Liver (tissue), 9 donors: ENCODE data around the gene HTR1E. TPM values are rescaled to one million over a fixed set of nuclear protein-coding genes. Genes with fewer than 3 reads are reported as not detected.

Source experiments
- DNase-seq: peaks from one replicate; pipeline ENCODE4 v3.0.0-alpha.2; 2017; ENCODE audit warnings: low spot score
- H3K27ac ChIP-seq, 2 donors: one replicate each; pipeline ENCODE4 v1.7.0; 2013; ENCODE audit warnings: inconsistent platforms in 2 of 2, low read length in 2 of 2, control low read depth in 1 of 2, low read depth in 1 of 2, mild to moderate bottlenecking in 1 of 2
- H3K27me3 ChIP-seq, 4 donors: one replicate each; pipeline versions ENCODE4 v1.6.1 to v1.7.0; 2013; ENCODE audit warnings: low read length in 3 of 4, inconsistent platforms in 1 of 4, mild to moderate bottlenecking in 1 of 4, moderate library complexity in 1 of 4; ENCODE audit not compliant: control insufficient read depth in 4 of 4, insufficient read depth in 4 of 4
- H3K36me3 ChIP-seq, 4 donors: one replicate each; pipeline versions ENCODE4 v1.6.1 to v1.7.0; 2013; ENCODE audit warnings: low read length in 3 of 4, mild to moderate bottlenecking in 3 of 4, low read depth in 1 of 4, moderate library complexity in 1 of 4; ENCODE audit not compliant: control insufficient read depth in 4 of 4, insufficient read depth in 3 of 4
- H3K4me1 ChIP-seq, 4 donors: one replicate each; pipeline versions ENCODE4 v1.6.1 to v1.7.0; 2013; ENCODE audit warnings: low read length in 3 of 4, mild to moderate bottlenecking in 3 of 4, moderate library complexity in 1 of 4; ENCODE audit not compliant: control insufficient read depth in 4 of 4, insufficient read depth in 4 of 4
- H3K4me3 ChIP-seq, 3 donors: one replicate each; pipeline versions ENCODE4 v1.6.1 to v1.7.0; 2013; ENCODE audit warnings: low read length in 3 of 3, control low read depth in 1 of 3, low read depth in 1 of 3, mild to moderate bottlenecking in 1 of 3
- H3K9ac ChIP-seq, 2 donors: one replicate each; pipeline ENCODE4 v1.7.0; 2013; ENCODE audit warnings: low read length in 2 of 2, mild to moderate bottlenecking in 2 of 2, moderate library complexity in 2 of 2, control low read depth in 1 of 2, low read depth in 1 of 2
- H3K9me3 ChIP-seq, 4 donors: one replicate each; pipeline versions ENCODE4 v1.6.1 to v1.7.0; 2013; ENCODE audit warnings: low read length in 3 of 4; ENCODE audit not compliant: control insufficient read depth in 4 of 4
- ATF3 ChIP-seq: IDR thresholded peaks from 2 replicates; pipeline ENCODE4 v1.6.1; 2016; ENCODE audit warnings: antibody characterized with exemption
- CTCF ChIP-seq: fragments of 150-350 bp; IDR thresholded peaks from 2 replicates; pipeline ENCODE4 v1.5.1; 2017; ENCODE audit warnings: improper control_type of control experiment, low read depth, low read length; ENCODE audit not compliant: missing input control
- EGR1 ChIP-seq, 2 donors: IDR thresholded peaks; 2 replicates each; pipeline ENCODE4 v1.6.1; 2016 to 2018; ENCODE audit warnings: antibody characterized with exemption in 2 of 2, low read depth in 2 of 2
- FOXA1 ChIP-seq: IDR thresholded peaks from 2 replicates; pipeline ENCODE4 v1.6.1; 2016; ENCODE audit warnings: antibody characterized with exemption
- FOXA2 ChIP-seq: IDR thresholded peaks from 2 replicates; pipeline ENCODE4 v1.6.1; 2016; ENCODE audit warnings: antibody characterized with exemption
- HNF4A ChIP-seq, 2 donors: conservative IDR thresholded peaks; 2 replicates each; pipeline ENCODE4 v1.6.1; 2016; ENCODE audit warnings: antibody characterized with exemption in 2 of 2, mild to moderate bottlenecking in 2 of 2
- HNF4G ChIP-seq: IDR thresholded peaks from 2 replicates; pipeline ENCODE4 v1.6.1; 2016; ENCODE audit warnings: antibody characterized with exemption
- JUND ChIP-seq, 2 donors: IDR thresholded peaks; 2 replicates each; pipeline ENCODE4 v1.6.1; 2016; ENCODE audit warnings: antibody characterized with exemption in 2 of 2
- NR2F2 ChIP-seq: IDR thresholded peaks from 2 replicates; pipeline ENCODE4 v1.6.1; 2016; ENCODE audit warnings: antibody characterized with exemption
- RAD21 ChIP-seq, 2 donors: IDR thresholded peaks; 2 replicates each; pipeline ENCODE4 v1.6.1; 2016; ENCODE audit warnings: antibody characterized with exemption in 2 of 2, mild to moderate bottlenecking in 2 of 2
- RXRA ChIP-seq, 2 donors: IDR thresholded peaks; 2 replicates each; pipeline ENCODE4 v1.6.1; 2017 to 2018; ENCODE audit warnings: antibody characterized with exemption in 2 of 2, mild to moderate bottlenecking in 1 of 2
- SP1 ChIP-seq: IDR thresholded peaks from 2 replicates; pipeline ENCODE4 v1.6.1; 2018; ENCODE audit warnings: antibody characterized with exemption, mild to moderate bottlenecking
- TAF1 ChIP-seq: conservative IDR thresholded peaks from 2 replicates; pipeline ENCODE4 v1.6.1; 2016; ENCODE audit warnings: antibody characterized with exemption, mild to moderate bottlenecking
- YY1 ChIP-seq: IDR thresholded peaks from 2 replicates; pipeline ENCODE4 v1.6.1; 2016; ENCODE audit warnings: antibody characterized with exemption, mild to moderate bottlenecking
- ZBTB33 ChIP-seq: IDR thresholded peaks from 2 replicates; pipeline ENCODE4 v1.6.1; 2016; ENCODE audit warnings: antibody characterized with exemption
- WGBS: extraction: QIAGEN DNeasy Blood & Tissue Kit; methylation state at CpG from one replicate; pipeline ENCODE4 v1.1.7; 2013; 5-methylcytosine and 5-hydroxymethylcytosine counted together
- polyA plus RNA-seq, 2 donors: library from polyadenylated mRNA; stranded (reverse) in 1 of 2; unstranded in 1 of 2; fragments of 200-250 nt in 1 of 2; fragments of >200 nt in 1 of 2; fragmentation: Nextera tagmentation in 1 of 2; extraction: Ambion mirVana in 1 of 2; gene quantifications; one replicate each; pipeline versions ENCODE4 v1.2.1 to v1.2.3, GENCODE V29; 2013 to 2015
- total RNA-seq, 2 donors: library from RNA; depleted of rRNA; stranded (reverse); fragments of >200 nt; gene quantifications; one replicate each; pipeline ENCODE4 v1.2.3, GENCODE V29; 2014
- TF ChIP-seq, protein P1 (sequence below): IDR thresholded peaks from 2 replicates; pipeline ENCODE4 v1.6.1; 2016; ENCODE audit warnings: antibody characterized with exemption
- TF ChIP-seq, protein P2 (sequence below): IDR thresholded peaks from 2 replicates; pipeline ENCODE4 v1.6.1; 2016; ENCODE audit warnings: antibody characterized with exemption, mild to moderate bottlenecking
- donor health status: healthy.
- donor health status: healthy.
- donor health status: healthy.
- donor health status: healthy.
- donor health status: healthy.

HTR1E gene
- total and polyA plus RNA-seq, 4 donors = not detected

DNA sequence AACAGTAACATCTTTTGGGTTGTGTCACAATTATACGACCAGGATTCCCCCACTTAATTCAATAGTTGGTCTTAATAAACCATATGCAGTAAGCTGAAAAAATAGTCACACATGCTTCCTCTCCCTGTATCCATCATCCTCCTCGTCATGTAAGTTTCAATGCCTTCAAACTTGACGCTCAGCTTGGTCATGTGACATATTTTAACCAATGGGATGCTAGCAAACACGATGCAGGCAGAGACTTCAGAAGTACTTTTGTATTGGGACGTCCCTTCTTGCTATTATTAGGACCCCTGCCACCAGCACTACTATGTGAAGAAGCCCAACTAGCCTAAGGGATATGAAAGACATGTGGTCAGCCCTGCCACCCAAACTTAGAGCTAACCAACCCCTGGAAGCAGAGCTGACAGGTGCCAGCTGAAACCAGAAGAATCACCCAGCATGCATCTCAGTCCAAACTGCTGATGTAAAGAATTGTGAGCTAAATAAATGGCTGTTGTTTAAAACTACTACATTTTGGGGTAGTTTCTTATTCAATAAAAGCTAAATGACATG is 108.3 kb downstream of the HTR1E start:
- H3K9me3 ChIP-seq = no peaks in the 10 kb centered on the region
- no peaks in the 10 kb centered on the region for H3K4me1 ChIP-seq
- no peak for DNase-seq
- H3K36me3 ChIP-seq = no peaks in the 10 kb centered on the region
- H3K27me3 ChIP-seq = peaks cover 0 to 3% (median under 1%) of the 10 kb centered on the region in 4 donors
- TF ChIP-seq FOXA2 = no peak
- no peak for TF ChIP-seq ATF3
- no peak for TF ChIP-seq JUND (IDR thresholded peaks at IDR 0.05)
- no peak for TF ChIP-seq RXRA (IDR thresholded peaks at IDR 0.05)
- no peak for TF ChIP-seq TAF1
- TF ChIP-seq CTCF = no peak
- no peak for TF ChIP-seq HNF4A (conservative IDR thresholded peaks at IDR 0.05)
- no peak for TF ChIP-seq SP1
- TF ChIP-seq FOXA1 = no peak
- no peak for TF ChIP-seq HNF4G
- TF ChIP-seq YY1 = no peak
- no peak for TF ChIP-seq RAD21 (IDR thresholded peaks at IDR 0.05)
- TF ChIP-seq NR2F2 = no peak
- TF ChIP-seq ZBTB33 = no peak
- TF ChIP-seq, protein P1, sequence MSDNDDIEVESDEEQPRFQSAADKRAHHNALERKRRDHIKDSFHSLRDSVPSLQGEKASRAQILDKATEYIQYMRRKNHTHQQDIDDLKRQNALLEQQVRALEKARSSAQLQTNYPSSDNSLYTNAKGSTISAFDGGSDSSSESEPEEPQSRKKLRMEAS = no peak
- TF ChIP-seq EGR1 (IDR thresholded peaks at IDR 0.05; ENCODE audit: low read depth in 2 of 2) = no peak
- TF ChIP-seq, protein P2, sequence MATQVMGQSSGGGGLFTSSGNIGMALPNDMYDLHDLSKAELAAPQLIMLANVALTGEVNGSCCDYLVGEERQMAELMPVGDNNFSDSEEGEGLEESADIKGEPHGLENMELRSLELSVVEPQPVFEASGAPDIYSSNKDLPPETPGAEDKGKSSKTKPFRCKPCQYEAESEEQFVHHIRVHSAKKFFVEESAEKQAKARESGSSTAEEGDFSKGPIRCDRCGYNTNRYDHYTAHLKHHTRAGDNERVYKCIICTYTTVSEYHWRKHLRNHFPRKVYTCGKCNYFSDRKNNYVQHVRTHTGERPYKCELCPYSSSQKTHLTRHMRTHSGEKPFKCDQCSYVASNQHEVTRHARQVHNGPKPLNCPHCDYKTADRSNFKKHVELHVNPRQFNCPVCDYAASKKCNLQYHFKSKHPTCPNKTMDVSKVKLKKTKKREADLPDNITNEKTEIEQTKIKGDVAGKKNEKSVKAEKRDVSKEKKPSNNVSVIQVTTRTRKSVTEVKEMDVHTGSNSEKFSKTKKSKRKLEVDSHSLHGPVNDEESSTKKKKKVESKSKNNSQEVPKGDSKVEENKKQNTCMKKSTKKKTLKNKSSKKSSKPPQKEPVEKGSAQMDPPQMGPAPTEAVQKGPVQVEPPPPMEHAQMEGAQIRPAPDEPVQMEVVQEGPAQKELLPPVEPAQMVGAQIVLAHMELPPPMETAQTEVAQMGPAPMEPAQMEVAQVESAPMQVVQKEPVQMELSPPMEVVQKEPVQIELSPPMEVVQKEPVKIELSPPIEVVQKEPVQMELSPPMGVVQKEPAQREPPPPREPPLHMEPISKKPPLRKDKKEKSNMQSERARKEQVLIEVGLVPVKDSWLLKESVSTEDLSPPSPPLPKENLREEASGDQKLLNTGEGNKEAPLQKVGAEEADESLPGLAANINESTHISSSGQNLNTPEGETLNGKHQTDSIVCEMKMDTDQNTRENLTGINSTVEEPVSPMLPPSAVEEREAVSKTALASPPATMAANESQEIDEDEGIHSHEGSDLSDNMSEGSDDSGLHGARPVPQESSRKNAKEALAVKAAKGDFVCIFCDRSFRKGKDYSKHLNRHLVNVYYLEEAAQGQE = no peak
- no peak overlapping the region for H3K9ac ChIP-seq
- H3K27ac ChIP-seq = no peak overlapping the region
- no peak overlapping the region for H3K4me3 ChIP-seq
- WGBS = 54% methylated on average over 5 of the region's 5 CpGs
